Panc1 (cell line): ENCODE measurements around the gene MEGF11. TPM values are rescaled to one million over a fixed set of nuclear protein-coding genes. Genes with fewer than 3 reads are reported as not detected.

Source experiments
- ATAC-seq: fragments of 200-7000 bp; cut with Tn5 transposase; 2 replicates; pipeline ENCODE4 v1.9.1; 2020; ENCODE audit warnings: mild to moderate bottlenecking, moderate library complexity
- BruUV-seq: library from RNA; stranded (reverse); fragments of 400-500 nt; replicated peaks from 2 replicates; lab custom pipeline; 2021; lab: Mats Ljungman, UMichigan
- CTCF ChIA-PET: fragments of 300-600 bp; sonication (Branson Sonifier 250); formaldehyde crosslinking; loops from one replicate; lab custom pipeline; 2022; ENCODE audit warnings: antibody characterized with exemption; lab: Charles Lee
- POLR2A ChIA-PET: fragments of 300-600 bp; sonication (Branson Sonifier 250); formaldehyde crosslinking; loops from one replicate; lab custom pipeline; 2022; ENCODE audit warnings: antibody characterized with exemption; lab: Charles Lee
- DNase-seq: peaks from one replicate; pipeline ENCODE4 v3.0.0-alpha.2; 2010; ENCODE audit warnings: low read depth, low spot score
- H3K27ac ChIP-seq: 2 replicates; pipeline ENCODE4 v1.5.1; 2011; ENCODE audit warnings: mild to moderate bottlenecking, low read length, inconsistent platforms
- H3K27me3 ChIP-seq: fragments of 200-500 bp; sonication (Bioruptor generic); 2 replicates; pipeline ENCODE4 v1.6.0; 2014; ENCODE audit warnings: low read length, inconsistent platforms; ENCODE audit not compliant: control insufficient read depth, insufficient read depth
- H3K36me3 ChIP-seq: fragments of 200-500 bp; sonication (Bioruptor generic); 2 replicates; pipeline ENCODE4 v1.5.1; 2014; ENCODE audit warnings: inconsistent platforms, mild to moderate bottlenecking, low read length, moderate library complexity; ENCODE audit not compliant: control insufficient read depth, insufficient read depth
- H3K4me1 ChIP-seq: 2 replicates; pipeline ENCODE4 v1.5.1; 2011; ENCODE audit warnings: inconsistent platforms, mild to moderate bottlenecking, low read length, moderate library complexity; ENCODE audit not compliant: control insufficient read depth, insufficient read depth
- H3K4me3 ChIP-seq, 2 experiments: 2 replicates each; pipeline ENCODE4 v1.5.1; 2011 to 2012; ENCODE audit warnings: low read depth in 2 of 2, low read length in 2 of 2, mild to moderate bottlenecking in 2 of 2, inconsistent platforms in 1 of 2, moderate library complexity in 1 of 2
- H3K9me3 ChIP-seq: fragments of 200-500 bp; sonication (Bioruptor generic); 2 replicates; pipeline ENCODE4 v1.5.1; 2014; ENCODE audit warnings: low read depth, mild to moderate bottlenecking, inconsistent platforms, low read length, moderate library complexity; ENCODE audit not compliant: control insufficient read depth, insufficient read depth
- POLR2AphosphoS5 ChIP-seq: IDR thresholded peaks from 2 replicates; pipeline ENCODE4 v1.6.1; 2012; ENCODE audit warnings: mild to moderate bottlenecking, low read depth, low read length, moderate library complexity
- SIN3A ChIP-seq: IDR thresholded peaks from 2 replicates; pipeline ENCODE4 v1.6.1; 2012; ENCODE audit warnings: low read depth, mild to moderate bottlenecking, low read length, moderate library complexity, borderline replicate concordance; ENCODE audit not compliant: insufficient read depth
- TCF7L2 ChIP-seq: IDR thresholded peaks from 2 replicates; pipeline ENCODE4 v1.6.1; 2011; ENCODE audit warnings: mild to moderate bottlenecking, low read depth, low read length, inconsistent platforms
- in situ Hi-C: cut with HindIII; loops from 2 replicates; pipeline ENCODE4 v1.10.0; 2016; ENCODE audit warnings: low sequenced_read_pairs, low pct_unique_long_range_greater_than_20kb
- intact Hi-C: fragments of 100-400 bp; cut with micrococcal nuclease; formaldehyde crosslinking; loops from one replicate; pipeline ENCODE4 v1.10.0; 2022; ENCODE audit not compliant: unreplicated experiment
- total RNA-seq: library from RNA; stranded (reverse); gene quantifications from one replicate; pipeline ENCODE4 v1.2.1, GENCODE V29; 2021; ENCODE audit not compliant: unreplicated experiment
- TF ChIP-seq, protein P1 (sequence below), 2 experiments: IDR thresholded peaks; 2 replicates each; pipeline ENCODE4 v1.6.1; 2011 to 2012; ENCODE audit warnings: low read depth in 2 of 2, control low read depth in 1 of 2, low read length in 1 of 2, mild to moderate bottlenecking in 1 of 2, moderate library complexity in 1 of 2; ENCODE audit not compliant: insufficient read depth in 1 of 2
- TF ChIP-seq, protein P2 (sequence below): fragments of 450-650 bp; IDR thresholded peaks from 2 replicates; pipeline ENCODE4 v1.5.1; 2017; ENCODE audit warnings: mild to moderate bottlenecking

MEGF11 gene
- total RNA-seq, 1 experiment from 2014 or later: 0.95 TPM

DNA sequence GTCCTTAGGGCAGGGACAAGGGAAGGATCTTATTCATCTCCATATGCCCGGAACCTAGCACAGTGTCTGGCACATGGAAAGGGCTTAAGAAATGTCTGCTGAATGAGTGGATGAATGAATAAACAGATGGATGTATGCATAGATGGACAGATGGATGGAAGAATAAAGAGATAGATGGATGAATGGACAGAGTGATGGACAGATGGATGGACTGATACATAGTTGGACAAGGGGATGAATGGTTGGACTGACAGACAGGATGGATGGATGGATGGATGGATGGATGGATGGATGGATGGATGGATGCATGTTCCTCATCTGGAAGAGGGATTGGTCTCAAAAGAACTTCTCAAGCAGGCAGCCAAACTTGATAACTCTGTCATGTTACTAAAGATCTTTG is 177.6 kb downstream of the MEGF11 start:
- Histone ChIP-seq H3K9me3 (no peaks in the 10 kb centered on the region), H3K27ac (no peak overlapping the region), H3K36me3 (no peaks in the 10 kb centered on the region), H3K4me1 (peaks cover 8% of the 10 kb centered on the region; the same call in 1 of the 2 replicates), H3K27me3 (peaks cover 8% of the 10 kb centered on the region), H3K4me3 (no peak overlapping the region)
- TF ChIP-seq, protein P1, sequence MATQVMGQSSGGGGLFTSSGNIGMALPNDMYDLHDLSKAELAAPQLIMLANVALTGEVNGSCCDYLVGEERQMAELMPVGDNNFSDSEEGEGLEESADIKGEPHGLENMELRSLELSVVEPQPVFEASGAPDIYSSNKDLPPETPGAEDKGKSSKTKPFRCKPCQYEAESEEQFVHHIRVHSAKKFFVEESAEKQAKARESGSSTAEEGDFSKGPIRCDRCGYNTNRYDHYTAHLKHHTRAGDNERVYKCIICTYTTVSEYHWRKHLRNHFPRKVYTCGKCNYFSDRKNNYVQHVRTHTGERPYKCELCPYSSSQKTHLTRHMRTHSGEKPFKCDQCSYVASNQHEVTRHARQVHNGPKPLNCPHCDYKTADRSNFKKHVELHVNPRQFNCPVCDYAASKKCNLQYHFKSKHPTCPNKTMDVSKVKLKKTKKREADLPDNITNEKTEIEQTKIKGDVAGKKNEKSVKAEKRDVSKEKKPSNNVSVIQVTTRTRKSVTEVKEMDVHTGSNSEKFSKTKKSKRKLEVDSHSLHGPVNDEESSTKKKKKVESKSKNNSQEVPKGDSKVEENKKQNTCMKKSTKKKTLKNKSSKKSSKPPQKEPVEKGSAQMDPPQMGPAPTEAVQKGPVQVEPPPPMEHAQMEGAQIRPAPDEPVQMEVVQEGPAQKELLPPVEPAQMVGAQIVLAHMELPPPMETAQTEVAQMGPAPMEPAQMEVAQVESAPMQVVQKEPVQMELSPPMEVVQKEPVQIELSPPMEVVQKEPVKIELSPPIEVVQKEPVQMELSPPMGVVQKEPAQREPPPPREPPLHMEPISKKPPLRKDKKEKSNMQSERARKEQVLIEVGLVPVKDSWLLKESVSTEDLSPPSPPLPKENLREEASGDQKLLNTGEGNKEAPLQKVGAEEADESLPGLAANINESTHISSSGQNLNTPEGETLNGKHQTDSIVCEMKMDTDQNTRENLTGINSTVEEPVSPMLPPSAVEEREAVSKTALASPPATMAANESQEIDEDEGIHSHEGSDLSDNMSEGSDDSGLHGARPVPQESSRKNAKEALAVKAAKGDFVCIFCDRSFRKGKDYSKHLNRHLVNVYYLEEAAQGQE (IDR thresholded peaks at IDR 0.05; ENCODE audit: insufficient read depth in 1 of 2, low read depth in 2 of 2, low read length in 1 of 2): no peak
- TF ChIP-seq TCF7L2: no peak
- TF ChIP-seq, protein P2, sequence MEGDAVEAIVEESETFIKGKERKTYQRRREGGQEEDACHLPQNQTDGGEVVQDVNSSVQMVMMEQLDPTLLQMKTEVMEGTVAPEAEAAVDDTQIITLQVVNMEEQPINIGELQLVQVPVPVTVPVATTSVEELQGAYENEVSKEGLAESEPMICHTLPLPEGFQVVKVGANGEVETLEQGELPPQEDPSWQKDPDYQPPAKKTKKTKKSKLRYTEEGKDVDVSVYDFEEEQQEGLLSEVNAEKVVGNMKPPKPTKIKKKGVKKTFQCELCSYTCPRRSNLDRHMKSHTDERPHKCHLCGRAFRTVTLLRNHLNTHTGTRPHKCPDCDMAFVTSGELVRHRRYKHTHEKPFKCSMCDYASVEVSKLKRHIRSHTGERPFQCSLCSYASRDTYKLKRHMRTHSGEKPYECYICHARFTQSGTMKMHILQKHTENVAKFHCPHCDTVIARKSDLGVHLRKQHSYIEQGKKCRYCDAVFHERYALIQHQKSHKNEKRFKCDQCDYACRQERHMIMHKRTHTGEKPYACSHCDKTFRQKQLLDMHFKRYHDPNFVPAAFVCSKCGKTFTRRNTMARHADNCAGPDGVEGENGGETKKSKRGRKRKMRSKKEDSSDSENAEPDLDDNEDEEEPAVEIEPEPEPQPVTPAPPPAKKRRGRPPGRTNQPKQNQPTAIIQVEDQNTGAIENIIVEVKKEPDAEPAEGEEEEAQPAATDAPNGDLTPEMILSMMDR: no peak
- TF ChIP-seq POLR2AphosphoS5: no peak
- TF ChIP-seq SIN3A: no peak
- BruUV-seq: no TSS peak
- intact Hi-C loops (no loop called here), in situ Hi-C loops (no loop called here)
- ChIA-PET CTCF (no interaction called here), POLR2A (interaction anchor here (0.6 kb wide), 1 partner anchor 11 kb away, joined by 3 read pairs; no protein-coding TSS in a partner anchor)
- no peak for ATAC-seq
- no peak for DNase-seq

DNA sequence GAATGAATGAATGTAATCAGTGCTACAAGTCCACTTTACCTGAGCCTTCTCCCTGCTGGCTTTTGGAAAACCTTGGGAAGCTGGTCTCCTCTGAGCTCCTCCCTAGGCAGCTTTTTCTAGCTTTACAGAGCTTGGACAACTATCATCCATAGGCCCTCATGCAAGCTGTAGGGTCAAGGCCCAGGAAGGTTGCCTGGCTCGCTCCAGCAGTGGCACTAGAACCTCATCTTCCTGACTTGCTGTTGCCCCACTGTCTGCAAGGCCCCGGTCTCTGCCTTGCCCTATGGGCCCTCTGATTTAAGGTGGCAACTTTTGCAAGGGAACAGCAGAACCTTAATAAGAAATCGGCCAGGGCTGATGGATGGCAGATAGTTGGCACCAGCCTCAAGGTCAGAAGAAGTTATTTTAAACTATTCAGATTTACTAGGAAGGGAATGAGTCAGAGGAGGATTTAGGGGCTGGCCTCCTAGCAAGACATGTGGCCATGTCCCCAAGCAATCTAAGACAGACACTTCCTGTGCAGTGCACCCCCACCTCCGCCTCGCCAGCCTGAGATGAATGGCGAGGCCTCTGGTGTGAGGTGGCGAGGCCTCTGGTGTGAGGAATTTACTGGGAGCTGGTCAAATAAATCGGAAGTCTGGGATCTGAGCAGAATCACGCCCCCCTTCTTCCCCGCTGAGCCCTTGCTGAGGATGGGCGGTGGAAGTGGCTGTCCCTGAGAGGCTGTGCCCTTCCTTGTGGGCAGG is 180.8 kb downstream of the MEGF11 start:
- in situ Hi-C loops: no loop called here
- ChIA-PET CTCF (no interaction called here), POLR2A (no interaction called here)
- Histone ChIP-seq H3K27me3 (peaks cover 11% of the 10 kb centered on the region), H3K36me3 (no peaks in the 10 kb centered on the region), H3K4me3 (no peak overlapping the region), H3K27ac (no peak overlapping the region), H3K9me3 (no peaks in the 10 kb centered on the region), H3K4me1 (no peaks in the 10 kb centered on the region; the same call in 1 of the 2 replicates)
- no TSS peak for BruUV-seq
- ATAC-seq: no peak
- DNase-seq: no peak
- intact Hi-C loops: no loop called here
- TF ChIP-seq, protein P1 (IDR thresholded peaks at IDR 0.05; ENCODE audit: insufficient read depth in 1 of 2, low read depth in 2 of 2, low read length in 1 of 2): no peak
- TF ChIP-seq POLR2AphosphoS5 (no peak), SIN3A (no peak), TCF7L2 (no peak)
- TF ChIP-seq, protein P2: no peak
